HG03064 (cell line): ENCODE results near the gene PHLDB1.
"Not testable (repeated sequence)": the region's sequence is repeated elsewhere in the genome, so short reads cannot be mapped to it uniquely, and the experiment has no call there.

Experiments used
- ATAC-seq: cut with Tn5 transposase; IDR thresholded peaks from one replicate; pipeline ENCODE4 v1.9.1; 2021; ENCODE audit warnings: low read depth; ENCODE audit not compliant: unreplicated experiment

The PHLDB1 gene

GRCh38 chr11:118605116-118605867, 2.1 kb upstream of the PHLDB1 start:
- ATAC-seq = no peak

- no peak for ATAC-seq
These were observed 1.1 kb upstream of the PHLDB1 start for GRCh38 chr11:118606157-118606843.

- ATAC-seq = no peak
These were observed 579 bp upstream of the PHLDB1 start for GRCh38 chr11:118606844-118607228.

- no peak for ATAC-seq
These were observed 1.2 kb downstream of the PHLDB1 start for GRCh38 chr11:118608360-118609227.

GRCh38 chr11:118609380-118610224, 2.2 kb downstream of the PHLDB1 start:
- no peak for ATAC-seq

GRCh38 chr11:118610225-118610772, 2.9 kb downstream of the PHLDB1 start:
- ATAC-seq = no peak

GRCh38 chr11:118610773-118611432, 3.5 kb downstream of the PHLDB1 start:
- ATAC-seq = no peak

GRCh38 chr11:118611433-118611795, 4.0 kb downstream of the PHLDB1 start:
- ATAC-seq = not testable (repeated sequence)

GRCh38 chr11:118612378-118612777, 5.0 kb downstream of the PHLDB1 start:
- ATAC-seq = no peak

GRCh38 chr11:118614511-118614910, 7.1 kb downstream of the PHLDB1 start:
- no peak for ATAC-seq

- no peak for ATAC-seq
These were observed 8.0 kb downstream of the PHLDB1 start for GRCh38 chr11:118615282-118615975.

- ATAC-seq = no peak
These were observed 8.6 kb downstream of the PHLDB1 start for GRCh38 chr11:118615976-118616371.

- no peak for ATAC-seq
These were observed 10.9 kb downstream of the PHLDB1 start for GRCh38 chr11:118618115-118618990.

- ATAC-seq = no peak
These were observed 11.6 kb downstream of the PHLDB1 start for GRCh38 chr11:118618991-118619375.

- ATAC-seq = no peak
These were observed 12.2 kb downstream of the PHLDB1 start for GRCh38 chr11:118619444-118620197.

- no peak for ATAC-seq
These were observed 13.2 kb downstream of the PHLDB1 start for GRCh38 chr11:118620529-118621070.
